GM12878 (cell line): ENCODE data around the gene SLX4IP. TPM values are rescaled to one million over a fixed set of nuclear protein-coding genes. Genes with fewer than 3 reads are reported as not detected.

Experiments used
- ATAC-seq: fragments of 200-7000 bp; cut with Tn5 transposase; 3 replicates; pipeline ENCODE4 v1.9.1; 2020; ENCODE audit warnings: mild to moderate bottlenecking, moderate library complexity
- BruUV-seq: library from RNA; stranded (reverse); fragments of 400-500 nt; replicated peaks from 2 replicates; lab custom pipeline; 2021; lab: Mats Ljungman, UMichigan
- CTCF ChIA-PET: fragments of 300-600 bp; sonication (Branson Sonifier 250); formaldehyde crosslinking; extraction: SDS; loops from one replicate; lab custom pipeline; 2021; ENCODE audit warnings: inconsistent platforms; lab: Yijun Ruan, JAX
- POLR2A ChIA-PET: fragments of 350-600 bp; formaldehyde crosslinking; extraction: SDS; loops from one replicate; lab custom pipeline; 2021; ENCODE audit warnings: inconsistent platforms; lab: Charles Lee
- RAD21 ChIA-PET: fragments of 300-600 bp; sonication (Branson Sonifier 250); formaldehyde crosslinking; loops from one replicate; lab custom pipeline; 2023; ENCODE audit warnings: antibody characterized with exemption; ENCODE audit not compliant: unreplicated experiment; lab: Charles Lee
- SMC1A ChIA-PET: fragments of 300-600 bp; sonication (Branson Sonifier 250); formaldehyde crosslinking; loops from one replicate; lab custom pipeline; 2023; ENCODE audit not compliant: unreplicated experiment, uncharacterized antibody; lab: Charles Lee
- DNase-seq: peaks from one replicate; pipeline ENCODE4 v3.0.0-alpha.2; 2011; ENCODE audit warnings: low read depth, low spot score
- FAIRE-seq: peaks from 3 replicates; lab custom pipeline; 2011; peaks lifted over from hg19 to GRCh38; lab: Jason Lieb, UNC
- H2AFZ ChIP-seq: 2 replicates; pipeline ENCODE4 v1.6.0; 2011; ENCODE audit warnings: low read depth, low read length, control low read depth; ENCODE audit not compliant: control insufficient read depth
- H3K27ac ChIP-seq: 2 replicates; pipeline ENCODE4 v1.5.1; 2011; ENCODE audit warnings: control low read depth; ENCODE audit not compliant: control insufficient read depth, insufficient read depth
- H3K27me3 ChIP-seq, 2 experiments: replicated peaks in 1 of 2; 2 replicates each; pipeline versions ENCODE4 v1.6.0 to v1.6.1; 2011; ENCODE audit warnings: low read length in 1 of 2; ENCODE audit not compliant: control insufficient read depth in 2 of 2, insufficient read depth in 2 of 2
- H3K36me3 ChIP-seq, 2 experiments: 2 replicates each; pipeline ENCODE4 v1.5.1; 2011; ENCODE audit warnings: low read length in 1 of 2; ENCODE audit not compliant: control insufficient read depth in 2 of 2, insufficient read depth in 2 of 2
- H3K4me1 ChIP-seq: 2 replicates; pipeline ENCODE4 v1.6.1; 2011; ENCODE audit warnings: mild to moderate bottlenecking, low read length, moderate library complexity, mixed read lengths; ENCODE audit not compliant: control insufficient read depth, insufficient read depth
- H3K4me2 ChIP-seq: 2 replicates; pipeline ENCODE4 v1.6.0; 2011; ENCODE audit warnings: control low read depth; ENCODE audit not compliant: control insufficient read depth, insufficient read depth
- H3K4me3 ChIP-seq: fragments of 200-600 bp; sonication (generic); 2 replicates; pipeline ENCODE4 v1.5.1; 2016
- H3K79me2 ChIP-seq: 2 replicates; pipeline ENCODE4 v1.6.0; 2011; ENCODE audit warnings: low read length; ENCODE audit not compliant: control insufficient read depth, insufficient read depth
- H3K9ac ChIP-seq: 2 replicates; pipeline ENCODE4 v1.8.0; 2011; ENCODE audit warnings: low read length, control low read depth, mixed read lengths; ENCODE audit not compliant: control insufficient read depth, insufficient read depth
- H3K9me3 ChIP-seq: replicated peaks from 3 replicates; pipeline ENCODE4 v1.5.1; 2011; ENCODE audit warnings: mild to moderate bottlenecking, low read length; ENCODE audit not compliant: control insufficient read depth, insufficient read depth
- H4K20me1 ChIP-seq: 2 replicates; pipeline ENCODE4 v1.6.0; 2011; ENCODE audit not compliant: control insufficient read depth, insufficient read depth
- ATF2 ChIP-seq: IDR thresholded peaks from 2 replicates; pipeline ENCODE4 v1.6.1; 2012; ENCODE audit warnings: low read length, inconsistent platforms
- CHD1 ChIP-seq: IDR thresholded peaks from 2 replicates; pipeline ENCODE4 v1.6.1; 2012; ENCODE audit warnings: low read depth, low read length, improper control_type of control experiment
- CHD2 ChIP-seq: IDR thresholded peaks from 2 replicates; pipeline ENCODE4 v1.6.1; 2011; ENCODE audit warnings: low read depth, low read length, improper control_type of control experiment, borderline replicate concordance
- CREM ChIP-seq: IDR thresholded peaks from 2 replicates; pipeline ENCODE4 v1.6.1; 2014; ENCODE audit warnings: antibody characterized with exemption, low read depth
- MAX ChIP-seq: IDR thresholded peaks from 2 replicates; pipeline ENCODE4 v1.6.1; 2012; ENCODE audit warnings: low read depth, low read length, improper control_type of control experiment
- NFYB ChIP-seq: IDR thresholded peaks from 2 replicates; pipeline ENCODE4 v1.6.1; 2011; ENCODE audit warnings: low read depth, mild to moderate bottlenecking, low read length, improper control_type of control experiment, moderate library complexity; ENCODE audit not compliant: insufficient read depth
- RB1 ChIP-seq: fragments of 450-650 bp; formaldehyde crosslinking; IDR thresholded peaks from 2 replicates; pipeline ENCODE4 v1.6.1; 2017; ENCODE audit warnings: mild to moderate bottlenecking, borderline replicate concordance
- REST ChIP-seq: IDR thresholded peaks from 2 replicates; pipeline ENCODE4 v1.6.1; 2012; ENCODE audit warnings: mild to moderate bottlenecking, low read depth, low read length
- SMARCA5 ChIP-seq: fragments of 450-650 bp; IDR thresholded peaks from 2 replicates; pipeline ENCODE4 v1.6.1; 2017; ENCODE audit warnings: mild to moderate bottlenecking
- TCF12 ChIP-seq: IDR thresholded peaks from 2 replicates; pipeline ENCODE4 v1.6.1; 2011; ENCODE audit warnings: low read depth, mild to moderate bottlenecking, low read length
- WGBS: methylation state at CpG from one replicate; pipeline ENCODE4 v1.1.6; 2016; ENCODE audit warnings: low lambda C conversion rate; ENCODE audit not compliant: insufficient replicate concordance, insufficient coverage; ENCODE audit errors: missing lambda C conversion rate; 5-methylcytosine and 5-hydroxymethylcytosine counted together
- in situ Hi-C: fragments of 300-500 bp; cut with MboI; formaldehyde crosslinking; loops from 9 replicates; pipeline ENCODE4 v1.14.3; 2018; ENCODE audit warnings: mixed read lengths
- intact Hi-C: fragments of 100-400 bp; cut with micrococcal nuclease; formaldehyde crosslinking; loops from one replicate; pipeline ENCODE4 v1.14.2; 2022; ENCODE audit not compliant: unreplicated experiment
- polyA plus RNA-seq, 11 experiments: library from polyadenylated mRNA; depleted of rRNA in 4 of 11; unstranded in 6 of 11; stranded (reverse) in 5 of 11; fragments of >200 nt; fragmentation: Nextera tagmentation in 4 of 11; fragmentation: Illumina TruSeq in 1 of 11; extraction: Ambion mirVana in 4 of 11; extraction: Trizol in 1 of 11; gene quantifications; 1 replicate in 1 of 11; 2 replicates in 10 of 11; pipeline versions ENCODE4 v1.2.1 to v1.2.3, GENCODE V29; 2011 to 2016; ENCODE audit warnings: inconsistent platforms in 2 of 11, missing spikeins in 2 of 11, low read depth in 1 of 11
- total RNA-seq, 4 experiments: library from RNA; depleted of rRNA in 3 of 4; stranded (reverse); fragments of >200 nt in 3 of 4; fragmentation: Illumina TruSeq in 1 of 4; extraction: Trizol in 1 of 4; gene quantifications; 2 replicates each; pipeline versions ENCODE4 v1.2.1 to v1.2.3, GENCODE V29; 2013 to 2021

The SLX4IP gene
- total and polyA plus RNA-seq, 10 of the 15 experiments (the other 5 are each of a cell fraction or from before 2014, with no cell fraction given) = 2.2 to 11.0 (median 6.3) TPM

GRCh38 chr20:10463622-10464021 lies 28.5 kb downstream of the SLX4IP start:
- CTCF ChIA-PET = interaction anchor here (0.5 to 1.8 kb wide), 3 partner anchors 11 to 307 kb away, joined by 3 read pairs; no protein-coding TSS in a partner anchor
- no peak overlapping the region for H2AFZ ChIP-seq
- RAD21 ChIA-PET = interaction anchor here (1.7 kb wide), 1 partner anchor 14 kb away, joined by 4 read pairs; no protein-coding TSS in a partner anchor
- peaks cover 1% of the 10 kb centered on the region for H3K79me2 ChIP-seq
- POLR2A ChIA-PET = no interaction called here
- in situ Hi-C loops = no loop called here
- WGBS = 100% methylated on average over 2 of the region's 2 CpGs
- no peak for TF ChIP-seq SMARCA5
- TF ChIP-seq CHD1 = no peak
- no peak for TF ChIP-seq NFYB
- no peak for TF ChIP-seq RB1
- no peak for TF ChIP-seq CHD2
- no peak for TF ChIP-seq ATF2
- no peak for TF ChIP-seq CREM
- TF ChIP-seq TCF12 = no peak
- no peak for TF ChIP-seq REST
- TF ChIP-seq MAX = no peak
- peaks cover 6% of the 10 kb centered on the region; the same call in 1 of the 3 replicates for H3K9me3 ChIP-seq
- no peak overlapping the region for H3K4me2 ChIP-seq
- H3K9ac ChIP-seq = no peak overlapping the region
- FAIRE-seq (no peak), DNase-seq (no peak), ATAC-seq (no peak)
- BruUV-seq = no TSS peak
- H4K20me1 ChIP-seq = no peaks in the 10 kb centered on the region
- H3K27ac ChIP-seq = no peak overlapping the region
- peaks cover 0 to 2% of the 10 kb centered on the region in 2 experiments; a peak in 2 of 4 replicates for H3K36me3 ChIP-seq
- H3K27me3 ChIP-seq = no peaks in the 10 kb centered on the region
- no peak overlapping the region for H3K4me3 ChIP-seq
- intact Hi-C loops = no loop called here
- H3K4me1 ChIP-seq = no peaks in the 10 kb centered on the region
- SMC1A ChIA-PET = interaction anchor here (1.3 to 1.5 kb wide), 2 partner anchors 13 to 52 kb away, joined by 3 to 4 read pairs; no protein-coding TSS in a partner anchor
